Measurements from ENCODE around the gene ADAMTSL5.
A peak's percentile ranks its signal among the peaks of the same experiment; 100 is the strongest.

ADAMTSL5 gene

GRCh38 chr19:1495051-1495798 is 17.6 kb downstream of the ADAMTSL5 start:
- no peak for DNase-seq

- DNase-seq: no peak
These were observed 18.6 kb downstream of the ADAMTSL5 start for GRCh38 chr19:1494115-1494815.

- no peak for DNase-seq
These were observed 20.3 kb downstream of the ADAMTSL5 start for GRCh38 chr19:1492474-1493006.

- DNase-seq: no peak
These were observed 21.0 kb downstream of the ADAMTSL5 start for GRCh38 chr19:1491849-1492170.

GRCh38 chr19:1491114-1491848 is 21.5 kb downstream of the ADAMTSL5 start, which contains the start of gene REEP6:
TSS of gene REEP6 (plus strand) at chr19:1491181. CDS start at chr19:1491270, 89 bp downstream.
- no peak for DNase-seq

- peak; percentile 100 for DNase-seq
These were observed 22.3 kb downstream of the ADAMTSL5 start, which contains the start of gene PCSK4 for GRCh38 chr19:1490311-1491113. TSS of gene PCSK4 (minus strand) at chr19:1490350. CDS start at chr19:1490346, 4 bp downstream.

GRCh38 chr19:1489463-1490310 is 23.1 kb downstream of the ADAMTSL5 start:
- DNase-seq: no peak

- no peak for DNase-seq
These were observed 24.6 kb downstream of the ADAMTSL5 start for GRCh38 chr19:1488282-1488601.

- DNase-seq: no peak
These were observed 25.1 kb downstream of the ADAMTSL5 start for GRCh38 chr19:1487576-1488281.

- no peak for DNase-seq
These were observed 25.9 kb downstream of the ADAMTSL5 start for GRCh38 chr19:1486720-1487575.

- DNase-seq: no peak
These were observed 28.8 kb downstream of the ADAMTSL5 start for GRCh38 chr19:1483979-1484428.

GRCh38 chr19:1483131-1483978 is 29.5 kb downstream of the ADAMTSL5 start:
- no peak for DNase-seq

GRCh38 chr19:1482361-1483130 is 30.3 kb downstream of the ADAMTSL5 start:
- DNase-seq: no peak

GRCh38 chr19:1481893-1482360 is 30.9 kb downstream of the ADAMTSL5 start:
- DNase-seq: no peak

- no peak for DNase-seq
These were observed 31.5 kb downstream of the ADAMTSL5 start for GRCh38 chr19:1481224-1481892.

GRCh38 chr19:1478934-1479707 is 33.7 kb downstream of the ADAMTSL5 start, which contains the start of gene C19orf25:
TSS of gene C19orf25 (minus strand) at chr19:1479215. CDS start at chr19:1478903, 312 bp downstream.
- peak; percentile 93 for DNase-seq

All from NCI-H2171 (cell line).